SH-SY5Y (cell line): Measurements from ENCODE around the gene DMGDH.

Experiments used
- GATA2 ChIP-seq: IDR thresholded peaks from 2 replicates; pipeline ENCODE4 v1.6.1; 2011; ENCODE audit warnings: mild to moderate bottlenecking, low read depth, low read length
- GATA3 ChIP-seq: IDR thresholded peaks from 2 replicates; pipeline ENCODE4 v1.6.1; 2011; ENCODE audit warnings: low read depth, mild to moderate bottlenecking, low read length, moderate library complexity

DNA sequence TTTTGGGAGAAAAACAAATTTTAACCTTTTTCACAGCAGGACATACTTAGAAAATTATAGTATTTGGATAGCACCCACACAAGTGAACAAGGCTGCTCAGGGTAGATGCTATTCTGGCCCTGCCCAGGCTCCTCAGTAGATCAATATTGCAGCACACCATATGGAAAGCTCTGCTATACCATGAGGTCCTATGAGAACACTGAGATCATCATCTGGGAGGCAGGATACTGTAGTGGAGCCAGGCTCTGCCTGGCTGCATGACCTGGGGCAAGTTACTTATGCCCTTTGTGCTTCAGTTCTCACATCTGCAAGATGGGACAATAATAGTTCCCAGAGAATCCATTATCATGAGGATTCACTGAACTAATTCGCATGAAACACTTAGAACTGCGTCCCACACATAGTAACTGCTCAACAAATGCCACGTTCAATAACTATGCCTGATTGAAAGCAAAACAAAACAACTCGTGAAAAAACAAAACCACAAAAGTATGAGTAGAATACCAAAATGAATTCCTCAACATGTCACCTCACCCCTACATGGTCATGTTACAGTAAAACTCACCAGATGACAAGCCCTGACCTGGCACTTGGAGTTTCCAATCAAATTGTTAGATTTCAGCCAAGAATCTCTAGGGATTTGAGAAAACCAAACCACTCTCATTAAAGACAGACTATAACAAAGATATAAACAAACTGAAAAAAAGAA is 116.2 kb downstream of the DMGDH start:
- TF ChIP-seq GATA2: no peak
- TF ChIP-seq GATA3: no peak
